Measurements from ENCODE around the gene DHX34.

The DHX34 gene

GRCh38 chr19:47427241-47428176 is 78.4 kb downstream of the DHX34 start (continued):
- TF ChIP-seq INSM2 (tag by site-specific recombination; IDR thresholded peaks at IDR 0.05) (no peak), GLIS1 (tag by site-specific recombination; IDR thresholded peaks at IDR 0.05) (peak; percentile 65; the same call in 1 of the 2 replicates), ZBTB21 (tag by site-specific recombination; IDR thresholded peaks at IDR 0.05) (0 out of 2 replicates have a peak, but pooled peaks have one; percentile 15), ZNF621 (tag by site-specific recombination; IDR thresholded peaks at IDR 0.05) (no peak), ZNF664 (tag by site-specific recombination; IDR thresholded peaks at IDR 0.05) (no peak), ZNF239 (tag by site-specific recombination; IDR thresholded peaks at IDR 0.05) (0 out of 2 replicates have a peak, but pooled peaks have one; percentile 11), ZNF645 (tag by site-specific recombination; IDR thresholded peaks at IDR 0.05) (no peak), ZNF76 (tag by site-specific recombination; IDR thresholded peaks at IDR 0.05; ENCODE audit: borderline replicate concordance, low read depth) (peak; percentile 57), ZNF121 (tag by site-specific recombination; IDR thresholded peaks at IDR 0.05) (no peak), HOXD13 (CRISPR knock-in tag; IDR thresholded peaks at IDR 0.05; ENCODE audit: borderline replicate concordance) (no peak), ZBTB8A (tag by site-specific recombination; IDR thresholded peaks at IDR 0.05) (no peak), ZNF488 (tag by site-specific recombination; IDR thresholded peaks at IDR 0.05) (no peak), KLF7 (tag by site-specific recombination; IDR thresholded peaks at IDR 0.05; ENCODE audit: borderline replicate concordance) (no peak), ZNF324 (tag by site-specific recombination; IDR thresholded peaks at IDR 0.05) (no peak), ZNF112 (tag by site-specific recombination; IDR thresholded peaks at IDR 0.05) (no peak), ZNF202 (tag by site-specific recombination; IDR thresholded peaks at IDR 0.05; ENCODE audit: borderline replicate concordance) (no peak), HOXC10 (CRISPR knock-in tag; IDR thresholded peaks at IDR 0.05) (no peak), ZNF133 (tag by site-specific recombination; IDR thresholded peaks at IDR 0.05) (no peak; the same call in 1 of the 2 replicates), ZFP41 (tag by site-specific recombination; IDR thresholded peaks at IDR 0.05; ENCODE audit: borderline replicate concordance) (no peak), ZNF660 (tag by site-specific recombination; IDR thresholded peaks at IDR 0.05) (no peak; the same call in 1 of the 2 replicates), ZFHX2 (tag by site-specific recombination; conservative IDR thresholded peaks at IDR 0.05) (peak; percentile 78), ZNF510 (tag by site-specific recombination; IDR thresholded peaks at IDR 0.05; ENCODE audit: insufficient replicate concordance) (no peak), ZNF544 (tag by site-specific recombination; IDR thresholded peaks at IDR 0.05) (no peak), SP2 (tag by site-specific recombination; IDR thresholded peaks at IDR 0.05) (peak; percentile 27; the same call in 1 of the 2 replicates), ZNF670 (tag by site-specific recombination; IDR thresholded peaks at IDR 0.05; ENCODE audit: low read depth) (no peak)
- TF ChIP-seq, protein P1, sequence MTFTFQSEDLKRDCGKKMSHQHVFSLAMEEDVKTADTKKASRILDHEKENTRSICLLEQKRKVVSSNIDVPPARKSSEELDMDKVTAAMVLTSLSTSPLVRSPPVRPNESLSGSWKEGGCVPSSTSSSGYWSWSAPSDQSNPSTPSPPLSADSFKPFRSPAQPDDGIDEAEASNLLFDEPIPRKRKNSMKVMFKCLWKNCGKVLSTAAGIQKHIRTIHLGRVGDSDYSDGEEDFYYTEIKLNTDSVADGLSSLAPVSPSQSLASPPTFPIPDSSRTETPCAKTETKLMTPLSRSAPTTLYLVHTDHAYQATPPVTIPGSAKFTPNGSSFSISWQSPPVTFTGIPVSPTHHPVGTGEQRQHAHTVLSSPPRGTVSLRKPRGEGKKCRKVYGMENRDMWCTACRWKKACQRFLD (tag by site-specific recombination; IDR thresholded peaks at IDR 0.05) = no peak
- TF ChIP-seq, protein P2, sequence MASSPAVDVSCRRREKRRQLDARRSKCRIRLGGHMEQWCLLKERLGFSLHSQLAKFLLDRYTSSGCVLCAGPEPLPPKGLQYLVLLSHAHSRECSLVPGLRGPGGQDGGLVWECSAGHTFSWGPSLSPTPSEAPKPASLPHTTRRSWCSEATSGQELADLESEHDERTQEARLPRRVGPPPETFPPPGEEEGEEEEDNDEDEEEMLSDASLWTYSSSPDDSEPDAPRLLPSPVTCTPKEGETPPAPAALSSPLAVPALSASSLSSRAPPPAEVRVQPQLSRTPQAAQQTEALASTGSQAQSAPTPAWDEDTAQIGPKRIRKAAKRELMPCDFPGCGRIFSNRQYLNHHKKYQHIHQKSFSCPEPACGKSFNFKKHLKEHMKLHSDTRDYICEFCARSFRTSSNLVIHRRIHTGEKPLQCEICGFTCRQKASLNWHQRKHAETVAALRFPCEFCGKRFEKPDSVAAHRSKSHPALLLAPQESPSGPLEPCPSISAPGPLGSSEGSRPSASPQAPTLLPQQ (tag by site-specific recombination; IDR thresholded peaks at IDR 0.05) = 0 out of 2 replicates have a peak, but pooled peaks have one; percentile 45
- TF ChIP-seq, protein P3, sequence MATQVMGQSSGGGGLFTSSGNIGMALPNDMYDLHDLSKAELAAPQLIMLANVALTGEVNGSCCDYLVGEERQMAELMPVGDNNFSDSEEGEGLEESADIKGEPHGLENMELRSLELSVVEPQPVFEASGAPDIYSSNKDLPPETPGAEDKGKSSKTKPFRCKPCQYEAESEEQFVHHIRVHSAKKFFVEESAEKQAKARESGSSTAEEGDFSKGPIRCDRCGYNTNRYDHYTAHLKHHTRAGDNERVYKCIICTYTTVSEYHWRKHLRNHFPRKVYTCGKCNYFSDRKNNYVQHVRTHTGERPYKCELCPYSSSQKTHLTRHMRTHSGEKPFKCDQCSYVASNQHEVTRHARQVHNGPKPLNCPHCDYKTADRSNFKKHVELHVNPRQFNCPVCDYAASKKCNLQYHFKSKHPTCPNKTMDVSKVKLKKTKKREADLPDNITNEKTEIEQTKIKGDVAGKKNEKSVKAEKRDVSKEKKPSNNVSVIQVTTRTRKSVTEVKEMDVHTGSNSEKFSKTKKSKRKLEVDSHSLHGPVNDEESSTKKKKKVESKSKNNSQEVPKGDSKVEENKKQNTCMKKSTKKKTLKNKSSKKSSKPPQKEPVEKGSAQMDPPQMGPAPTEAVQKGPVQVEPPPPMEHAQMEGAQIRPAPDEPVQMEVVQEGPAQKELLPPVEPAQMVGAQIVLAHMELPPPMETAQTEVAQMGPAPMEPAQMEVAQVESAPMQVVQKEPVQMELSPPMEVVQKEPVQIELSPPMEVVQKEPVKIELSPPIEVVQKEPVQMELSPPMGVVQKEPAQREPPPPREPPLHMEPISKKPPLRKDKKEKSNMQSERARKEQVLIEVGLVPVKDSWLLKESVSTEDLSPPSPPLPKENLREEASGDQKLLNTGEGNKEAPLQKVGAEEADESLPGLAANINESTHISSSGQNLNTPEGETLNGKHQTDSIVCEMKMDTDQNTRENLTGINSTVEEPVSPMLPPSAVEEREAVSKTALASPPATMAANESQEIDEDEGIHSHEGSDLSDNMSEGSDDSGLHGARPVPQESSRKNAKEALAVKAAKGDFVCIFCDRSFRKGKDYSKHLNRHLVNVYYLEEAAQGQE (tag by site-specific recombination; IDR thresholded peaks at IDR 0.05) = no peak
